ENCODE results near the gene ARID4B.

DNA sequence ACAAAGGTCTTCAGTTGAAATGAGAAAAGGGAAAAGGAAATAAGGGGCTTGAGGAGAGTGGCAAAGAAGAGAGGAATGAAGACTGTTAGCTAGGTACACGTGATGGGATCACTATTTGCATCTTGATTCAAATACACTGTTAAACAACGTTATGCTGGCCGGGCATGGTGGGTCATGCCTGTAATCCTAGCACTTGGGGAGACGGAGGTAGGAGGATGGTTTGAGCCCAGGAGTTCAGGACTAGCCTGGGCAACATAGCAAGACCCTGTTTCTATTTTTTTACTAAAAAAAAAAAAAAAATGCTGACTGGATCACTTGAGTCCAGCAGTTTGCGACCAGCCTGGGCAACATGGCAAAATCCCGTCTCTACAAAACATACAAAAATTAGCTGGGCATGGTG lies 169.3 kb downstream of the ARID4B start:
- TF ChIP-seq, protein P1, sequence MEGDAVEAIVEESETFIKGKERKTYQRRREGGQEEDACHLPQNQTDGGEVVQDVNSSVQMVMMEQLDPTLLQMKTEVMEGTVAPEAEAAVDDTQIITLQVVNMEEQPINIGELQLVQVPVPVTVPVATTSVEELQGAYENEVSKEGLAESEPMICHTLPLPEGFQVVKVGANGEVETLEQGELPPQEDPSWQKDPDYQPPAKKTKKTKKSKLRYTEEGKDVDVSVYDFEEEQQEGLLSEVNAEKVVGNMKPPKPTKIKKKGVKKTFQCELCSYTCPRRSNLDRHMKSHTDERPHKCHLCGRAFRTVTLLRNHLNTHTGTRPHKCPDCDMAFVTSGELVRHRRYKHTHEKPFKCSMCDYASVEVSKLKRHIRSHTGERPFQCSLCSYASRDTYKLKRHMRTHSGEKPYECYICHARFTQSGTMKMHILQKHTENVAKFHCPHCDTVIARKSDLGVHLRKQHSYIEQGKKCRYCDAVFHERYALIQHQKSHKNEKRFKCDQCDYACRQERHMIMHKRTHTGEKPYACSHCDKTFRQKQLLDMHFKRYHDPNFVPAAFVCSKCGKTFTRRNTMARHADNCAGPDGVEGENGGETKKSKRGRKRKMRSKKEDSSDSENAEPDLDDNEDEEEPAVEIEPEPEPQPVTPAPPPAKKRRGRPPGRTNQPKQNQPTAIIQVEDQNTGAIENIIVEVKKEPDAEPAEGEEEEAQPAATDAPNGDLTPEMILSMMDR (IDR thresholded peaks at IDR 0.05) = no peak
- no peak for TF ChIP-seq ZFX (IDR thresholded peaks at IDR 0.05; ENCODE audit: borderline replicate concordance)
